SHP77 (cell line): ENCODE data around the gene GTF2F2.

ENCODE experiments used
- DNase-seq, 2 experiments: peaks; one replicate each; lab custom pipeline; 2025; lab: John Stamatoyannopoulos, UW

The GTF2F2 gene, protein sequence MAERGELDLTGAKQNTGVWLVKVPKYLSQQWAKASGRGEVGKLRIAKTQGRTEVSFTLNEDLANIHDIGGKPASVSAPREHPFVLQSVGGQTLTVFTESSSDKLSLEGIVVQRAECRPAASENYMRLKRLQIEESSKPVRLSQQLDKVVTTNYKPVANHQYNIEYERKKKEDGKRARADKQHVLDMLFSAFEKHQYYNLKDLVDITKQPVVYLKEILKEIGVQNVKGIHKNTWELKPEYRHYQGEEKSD

DNA sequence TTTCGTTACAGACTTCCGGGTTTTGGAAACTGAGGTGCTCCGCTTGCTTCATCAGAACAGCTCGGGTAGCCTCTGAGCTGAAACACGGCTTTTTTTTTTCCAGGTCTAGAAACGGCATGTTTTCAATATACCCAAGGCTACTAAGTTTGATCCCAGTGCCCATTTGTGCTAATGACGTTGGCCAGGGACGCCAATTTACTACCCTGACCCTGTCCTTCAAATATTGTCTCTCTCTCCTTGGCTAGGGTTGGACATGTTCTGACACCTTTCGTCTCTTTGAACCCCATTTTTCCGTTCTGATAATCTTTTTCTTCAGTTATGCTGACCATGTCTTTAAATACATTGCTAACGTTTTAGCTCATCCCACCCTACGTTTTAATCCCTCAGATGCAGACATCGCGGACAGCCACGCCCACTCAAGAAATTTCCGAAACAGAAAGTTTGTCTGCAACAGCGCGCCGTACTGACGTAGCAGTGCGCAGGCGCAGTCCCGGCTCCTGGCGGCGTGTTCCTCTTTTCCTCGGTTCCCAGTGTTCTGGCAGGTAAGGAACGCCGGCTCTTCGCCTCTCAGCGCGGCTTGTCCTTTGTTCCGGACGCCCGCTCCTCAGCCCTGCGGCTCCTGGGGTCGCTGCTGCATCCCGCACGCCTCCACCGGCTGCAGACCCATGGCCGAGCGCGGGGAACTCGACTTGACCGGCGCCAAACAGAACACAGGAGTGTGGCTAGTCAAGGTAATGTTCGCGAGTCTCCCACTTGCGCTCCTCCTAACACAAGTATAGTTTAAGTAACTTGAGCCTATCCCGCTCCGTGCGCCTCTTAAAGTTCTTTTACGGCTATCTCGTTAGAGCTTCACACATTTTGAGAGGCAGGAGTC is at the start of gene GTF2F2:
Gene GTF2F2, plus strand, starts transcription at position 520 of the 874 bp plus-strand sequence. Its CDS starts 146 bp downstream, at position 666.
- DNase-seq, result peak; percentile 71 to 75

GRCh38 chr13:45073809-45074208 is 46.5 kb upstream of the GTF2F2 start:
- no peak for DNase-seq

DNA sequence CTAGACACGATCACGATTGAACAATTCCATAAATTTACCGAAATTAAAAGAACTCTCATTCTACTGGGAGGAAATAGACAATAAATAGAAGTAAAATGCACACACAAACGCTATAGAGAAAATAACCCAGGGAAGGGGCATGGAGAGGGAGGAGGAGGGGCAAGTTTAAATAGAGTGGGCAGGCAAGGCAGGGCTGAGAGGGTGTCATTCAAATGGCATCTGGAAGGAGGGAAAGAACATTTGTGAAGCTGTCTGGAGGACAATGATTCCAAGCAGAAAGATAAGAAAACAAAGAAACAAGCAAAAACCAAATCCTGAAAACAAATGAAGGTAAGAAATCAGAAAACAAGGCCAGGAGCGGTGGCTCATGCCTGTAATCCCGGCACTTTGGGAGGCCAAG is 45.6 kb upstream of the GTF2F2 start:
- no peak for DNase-seq

DNA sequence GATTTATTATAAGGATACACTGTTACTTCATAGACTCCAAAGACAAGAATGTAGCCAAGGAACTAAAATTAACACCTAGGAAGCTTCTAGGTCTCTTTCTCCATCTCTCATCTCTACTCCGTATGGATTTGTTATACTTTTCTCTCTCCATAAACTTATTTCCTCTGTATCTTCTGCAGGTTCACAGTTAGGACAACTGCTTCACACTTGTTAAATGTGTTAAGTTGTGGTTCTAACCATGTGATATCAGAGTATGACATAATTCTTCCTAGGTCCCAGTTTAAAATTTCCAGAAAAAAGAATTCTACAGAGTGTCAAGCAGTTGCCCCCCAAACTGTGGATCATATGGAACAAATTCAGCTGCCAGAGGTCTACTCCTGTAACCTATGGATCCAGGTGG is 42.3 kb upstream of the GTF2F2 start:
- no peak for DNase-seq

- DNase-seq, result no peak
Measured at GRCh38 chr13:45082964-45083363, 37.3 kb upstream of the GTF2F2 start.

DNA sequence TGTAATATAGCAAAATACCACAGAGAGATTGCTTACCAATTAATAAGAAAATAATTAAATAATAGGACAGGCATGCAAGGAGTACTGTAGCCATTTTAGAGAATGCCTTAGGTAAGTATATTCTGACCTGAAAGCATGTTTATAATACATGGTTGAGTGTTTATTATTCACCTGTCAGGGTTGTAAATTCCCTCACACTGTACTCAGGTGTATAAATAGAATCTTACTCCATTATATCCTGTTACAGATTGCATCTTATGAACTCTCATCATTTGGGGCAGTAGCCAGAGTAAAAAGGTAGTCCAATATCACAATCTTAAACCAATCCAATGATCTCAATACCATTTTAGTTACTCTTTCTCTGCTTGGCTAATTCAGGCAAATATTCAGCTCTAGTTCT is 35.8 kb upstream of the GTF2F2 start:
- no peak for DNase-seq

- no peak for DNase-seq
Measured at GRCh38 chr13:45086484-45086883, 33.8 kb upstream of the GTF2F2 start.

DNA sequence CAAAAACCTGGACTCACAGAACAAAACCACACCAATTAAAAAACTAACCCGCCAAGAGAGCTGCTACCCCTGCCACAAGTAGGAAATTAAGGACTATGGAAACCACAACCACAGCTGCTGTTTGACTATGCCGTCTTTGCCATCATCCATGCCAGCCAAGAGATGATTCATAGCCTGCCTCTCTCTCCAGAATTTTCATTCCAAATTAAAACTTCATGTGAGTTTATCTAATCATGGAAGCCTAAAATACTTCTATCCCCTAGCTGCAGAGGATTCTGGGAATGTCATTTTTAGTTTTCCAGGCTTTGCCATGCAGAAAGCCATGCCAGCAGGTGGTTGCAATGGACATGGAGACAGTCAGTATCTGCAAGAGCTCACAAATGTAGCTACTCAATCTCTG is 27.6 kb upstream of the GTF2F2 start:
- DNase-seq, result no peak

GRCh38 chr13:45100573-45101262 is 19.6 kb upstream of the GTF2F2 start:
- DNase-seq, result no peak

DNA sequence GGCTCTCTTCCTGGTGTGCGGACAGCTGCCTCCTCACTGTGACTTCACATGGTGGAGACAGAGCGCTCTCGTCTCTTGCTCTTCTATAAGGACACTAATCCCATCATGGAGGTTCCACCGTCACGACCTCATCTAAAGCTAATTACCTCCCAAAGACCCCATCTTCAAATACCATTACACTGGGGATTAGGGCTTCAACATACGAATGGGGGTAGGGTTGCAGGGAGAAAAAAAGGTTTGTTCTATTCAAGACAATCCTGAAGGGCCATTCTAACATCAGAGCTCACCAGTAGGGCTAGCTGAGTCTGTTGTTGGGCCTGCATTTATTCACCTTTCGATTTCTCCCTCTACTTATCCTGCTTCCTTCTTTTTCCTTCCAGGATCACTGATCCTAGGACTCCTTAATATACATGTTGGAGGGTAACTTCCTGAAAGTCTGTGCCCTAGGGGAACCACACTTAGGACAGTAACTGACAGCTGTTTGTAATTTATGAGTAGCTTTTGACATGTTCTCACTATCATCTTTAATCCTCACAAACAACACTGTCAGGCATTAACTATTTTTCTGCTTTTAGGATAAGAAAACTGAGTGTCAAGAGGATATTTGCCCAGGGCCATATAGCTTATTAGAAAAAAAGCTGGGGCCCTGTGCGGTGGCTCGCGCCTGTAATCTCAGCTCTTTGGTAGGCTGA is 18.8 kb upstream of the GTF2F2 start:
- no peak for DNase-seq

DNA sequence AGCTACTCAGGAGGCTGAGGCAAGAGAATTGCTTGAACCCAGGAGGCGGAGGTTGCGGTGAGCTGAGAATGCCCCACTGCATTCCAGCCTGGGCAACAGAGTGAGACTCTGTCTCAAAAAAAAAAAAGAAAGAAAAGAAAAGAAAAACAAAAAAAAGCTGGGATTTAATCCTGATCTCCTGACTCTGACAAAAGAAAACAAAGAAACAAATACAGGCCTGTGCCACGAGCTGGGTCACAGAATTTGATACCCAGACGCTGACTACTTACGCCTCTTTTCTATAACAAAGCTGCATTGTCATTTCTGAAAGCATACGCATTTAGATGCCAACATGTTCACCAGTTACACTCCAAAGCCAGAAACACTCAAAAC is 18.2 kb upstream of the GTF2F2 start:
- no peak for DNase-seq

- DNase-seq, result no peak
Measured at GRCh38 chr13:45103449-45103848, 16.9 kb upstream of the GTF2F2 start.

GRCh38 chr13:45104261-45104660 is 16.0 kb upstream of the GTF2F2 start:
- DNase-seq, result no peak

- no peak for DNase-seq
Measured at GRCh38 chr13:45105895-45106294, 14.4 kb upstream of the GTF2F2 start.

- DNase-seq, result no peak
Measured at GRCh38 chr13:45107539-45107938, 12.8 kb upstream of the GTF2F2 start.

DNA sequence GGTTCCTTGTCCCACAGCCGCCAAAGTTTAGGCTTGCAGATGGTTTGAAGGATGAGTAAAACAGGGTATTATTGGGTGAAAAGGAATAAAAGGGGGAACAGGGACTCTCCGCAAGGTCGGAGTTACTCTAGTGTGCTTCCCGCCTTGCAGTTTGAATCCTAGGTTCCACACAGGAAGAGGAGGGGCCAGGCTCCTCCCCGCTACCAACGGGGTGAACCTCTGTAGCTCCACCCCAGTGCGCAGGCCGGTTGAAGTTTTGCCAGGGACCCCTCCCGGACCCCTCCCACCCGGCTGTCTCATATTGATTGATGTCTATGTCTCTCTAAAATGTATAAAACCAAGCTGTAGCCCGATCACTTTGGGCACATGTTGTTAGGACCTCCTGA is 11.6 kb upstream of the GTF2F2 start:
- DNase-seq, result no peak

DNA sequence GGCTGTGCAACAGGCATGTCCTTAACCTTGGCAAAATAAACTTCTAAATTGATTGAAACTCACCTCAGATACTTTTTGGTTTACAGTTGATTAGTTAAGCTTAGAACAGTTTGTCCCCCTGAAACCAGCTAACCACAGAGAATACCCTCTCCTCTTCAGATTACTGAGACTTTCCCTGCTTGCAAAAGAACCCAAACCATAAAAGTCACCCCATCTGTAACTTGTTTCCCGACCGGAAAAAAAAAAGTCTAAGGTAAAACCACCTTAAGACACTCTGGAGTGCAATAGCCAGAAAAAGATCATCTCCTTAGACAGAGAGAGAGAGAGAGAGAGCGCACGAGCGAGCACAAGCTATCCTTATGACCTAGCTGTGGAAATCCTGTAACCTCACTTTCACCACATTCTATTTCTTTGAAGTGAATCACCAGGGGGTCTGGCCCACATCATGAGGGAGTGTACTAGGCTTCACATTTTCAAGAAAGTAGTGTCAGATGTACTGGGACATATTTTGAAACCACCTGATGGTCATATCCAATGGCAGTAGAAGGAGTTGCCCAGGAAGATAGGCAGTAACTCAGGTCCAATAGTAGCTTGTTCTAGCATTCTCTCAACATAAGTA is 11.1 kb upstream of the GTF2F2 start:
- no peak for DNase-seq

DNA sequence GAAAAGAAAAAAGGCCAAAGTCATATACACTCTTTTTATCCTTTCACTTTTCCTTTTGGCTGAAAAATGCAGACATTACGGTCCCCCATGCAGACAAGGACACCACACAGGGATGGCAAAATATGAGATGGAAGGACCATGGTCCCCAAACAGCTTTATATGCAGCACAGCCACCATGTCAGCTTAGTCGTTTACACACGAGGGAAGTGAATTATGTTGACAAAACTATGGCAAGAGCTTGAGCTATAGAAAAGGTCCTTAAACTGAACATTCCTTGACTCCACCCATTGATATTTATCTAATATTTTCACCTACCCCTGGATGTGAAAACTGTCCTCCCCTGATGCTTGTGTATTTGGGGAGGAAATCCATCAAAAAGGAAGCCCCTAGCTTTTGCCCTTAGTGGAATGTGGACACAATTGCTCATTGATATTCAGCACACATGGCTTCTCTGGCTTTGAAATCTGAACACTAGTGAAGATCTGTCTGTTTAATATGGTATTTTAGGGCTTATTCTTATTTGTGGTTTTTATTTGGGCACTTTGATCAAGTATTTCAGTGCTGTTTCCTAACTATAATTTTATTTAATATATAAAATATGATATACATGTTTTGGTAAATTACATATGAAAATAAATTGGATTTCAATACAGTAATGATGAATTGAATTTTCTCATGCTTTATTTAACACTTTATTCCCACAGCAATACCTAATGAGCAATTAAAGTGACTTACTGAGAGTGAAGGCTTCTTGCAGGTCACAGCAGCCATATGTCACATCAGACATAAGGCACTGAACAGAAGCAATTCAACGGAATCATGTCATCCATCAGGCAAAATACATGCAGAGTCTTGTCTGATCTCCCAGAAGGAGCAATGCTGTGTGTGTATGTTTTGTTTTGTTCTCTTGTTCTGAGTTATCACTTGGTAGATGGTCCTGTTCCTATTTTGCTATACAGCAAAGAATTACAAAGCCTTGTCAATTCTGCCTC is 6.8 kb upstream of the GTF2F2 start:
- DNase-seq, result no peak

DNA sequence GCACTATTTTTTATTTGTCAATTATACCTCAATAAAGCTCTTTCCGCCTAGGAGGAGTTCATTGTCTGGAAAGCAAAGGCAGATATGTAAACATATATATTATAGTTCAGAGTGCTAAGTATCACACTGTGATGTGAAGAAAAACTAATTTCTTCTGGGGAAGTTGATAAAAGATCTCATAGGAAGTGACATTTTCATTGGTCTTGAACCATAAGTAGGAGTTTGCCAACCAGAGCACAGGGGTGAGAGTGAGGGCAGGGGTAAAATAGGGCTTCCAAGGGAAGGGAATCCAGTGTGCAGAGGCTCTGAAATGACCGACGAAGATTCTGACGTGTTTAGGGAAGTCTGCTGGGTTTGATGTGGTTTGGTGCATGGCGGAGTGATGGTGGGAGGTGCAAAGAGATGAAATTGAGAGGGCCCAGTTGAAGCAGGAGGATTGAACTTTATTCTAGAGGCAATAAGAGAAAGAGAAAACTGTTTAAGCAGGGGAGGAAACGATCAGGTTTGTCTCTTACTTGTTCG is 780 bp upstream of the GTF2F2 start:
- DNase-seq, result no peak
